Body of pancreas (tissue), 4 donors: ENCODE results near the gene PROM2. TPM values are rescaled to one million over a fixed set of nuclear protein-coding genes. Genes with fewer than 3 reads are reported as not detected.
A peak's percentile ranks its signal among the peaks of the same experiment; 100 is the strongest.

Experiments used
- ATAC-seq: fragments of 150-250 bp; one replicate; pipeline ENCODE4 v1.9.1; 2016
- DNase-seq, 4 donors: peaks; one replicate each; pipeline ENCODE4 v3.0.0-alpha.2; 2019
- H3K27ac ChIP-seq, 4 donors: fragments of 200-600 bp; sonication (generic); 1 replicate in 3 of 4; 2 replicates in 1 of 4; pipeline versions ENCODE4 v1.5.1 to v1.6.1; 2016 to 2019; ENCODE audit warnings: mild to moderate bottlenecking in 1 of 4, mixed read lengths in 1 of 4, moderate library complexity in 1 of 4
- H3K27me3 ChIP-seq, 2 donors: fragments of 200-600 bp; sonication (generic); one replicate each; pipeline ENCODE4 v1.6.0; 2016; ENCODE audit warnings: mild to moderate bottlenecking in 1 of 2
- H3K36me3 ChIP-seq, 2 donors: fragments of 200-600 bp; sonication (generic); replicated peaks in 1 of 2; 2 replicates each; pipeline ENCODE4 v1.5.1; 2016; ENCODE audit warnings: low read depth in 2 of 2; ENCODE audit not compliant: insufficient read depth in 1 of 2
- H3K4me1 ChIP-seq: fragments of 200-600 bp; sonication (generic); one replicate; pipeline ENCODE4 v1.6.0; 2016
- H3K4me3 ChIP-seq, 2 donors: fragments of 200-600 bp; sonication (generic); 1 replicate in 1 of 2; 2 replicates in 1 of 2; pipeline ENCODE4 v1.5.1; 2016 to 2019
- H3K9me3 ChIP-seq, 3 donors: fragments of 200-600 bp; sonication (generic); 1 replicate in 2 of 3; 2 replicates in 1 of 3; pipeline ENCODE4 v1.5.1; 2016
- CTCF ChIP-seq, 7 experiments: fragments of 450-650 bp in 4 of 7; fragments of 200-600 bp in 3 of 7; sonication (generic) in 3 of 7; IDR thresholded peaks; one replicate each; pipeline ENCODE4 v1.5.1; 2016 to 2019; ENCODE audit warnings: antibody characterized with exemption in 7 of 7
- POLR2A ChIP-seq, 3 donors: fragments of 450-650 bp; IDR thresholded peaks; one replicate each; pipeline ENCODE4 v1.6.1; 2016; ENCODE audit warnings: antibody characterized with exemption in 3 of 3, mild to moderate bottlenecking in 2 of 3
- WGBS, 2 donors: methylation state at CpG; one replicate each; pipeline ENCODE4 v1.1.5; 2017; 5-methylcytosine and 5-hydroxymethylcytosine counted together
- intact Hi-C: fragments of 100-400 bp; cut with DNase I; formaldehyde crosslinking; loops from one replicate; pipeline ENCODE4 v1.15.1; 2023
- total RNA-seq, 2 donors: library from RNA; depleted of rRNA; stranded (reverse); fragments of >200 nt; gene quantifications; one replicate each; pipeline ENCODE4 v1.1.0, GENCODE V29; 2016

PROM2 gene
- total RNA-seq, 2 donors from 2014 or later = 17.6 to 31.6 TPM

DNA sequence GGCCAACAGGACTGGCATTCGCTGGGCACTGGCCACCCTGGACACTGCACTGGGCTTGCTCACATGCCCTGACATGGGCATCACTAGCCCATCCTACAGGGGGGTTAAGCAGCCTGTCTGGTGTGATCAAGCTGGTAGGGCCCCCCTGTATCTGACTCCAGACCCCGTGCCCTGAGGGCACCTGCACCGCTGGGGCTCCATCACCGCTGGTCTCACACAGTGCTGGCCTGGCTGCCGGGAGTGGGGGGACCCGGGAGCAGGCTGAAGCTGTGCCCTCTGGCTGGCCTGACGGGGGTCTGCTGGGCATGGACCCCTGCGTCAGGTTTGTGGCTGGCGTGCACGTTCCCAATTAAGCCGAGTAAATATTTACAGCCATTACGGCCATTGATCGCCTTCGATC, 55.2 kb downstream of the PROM2 start:
- H3K4me3 ChIP-seq = no peak overlapping the region
- ATAC-seq (no peak), DNase-seq (no peak)
- no peaks in the 10 kb centered on the region for H3K9me3 ChIP-seq
- H3K36me3 ChIP-seq = no peaks in the 10 kb centered on the region
- intact Hi-C loops = no loop called here
- peaks cover 5% of the 10 kb centered on the region for H3K4me1 ChIP-seq
- H3K27me3 ChIP-seq = no peaks in the 10 kb centered on the region
- no peak for TF ChIP-seq CTCF (IDR thresholded peaks at IDR 0.05)
- TF ChIP-seq POLR2A (IDR thresholded peaks at IDR 0.05) = no peak
- WGBS, 2 donors = 79 to 91% methylated on average over 8 to 14 of the region's 14 CpGs
- H3K27ac ChIP-seq = no peak overlapping the region

- DNase-seq = peak in 2 of 4 donors; percentile 27 to 45
- intact Hi-C loops = no loop called here
- H3K4me3 ChIP-seq = no peak overlapping the region
- H3K27ac ChIP-seq = no peak overlapping the region
- TF ChIP-seq POLR2A (IDR thresholded peaks at IDR 0.05) = no peak
- TF ChIP-seq CTCF (IDR thresholded peaks at IDR 0.05) = peak in 1 of 7 experiments; percentile 4
- peaks cover 5% of the 10 kb centered on the region for H3K4me1 ChIP-seq
- peak; percentile 13 for ATAC-seq
- H3K9me3 ChIP-seq = no peaks in the 10 kb centered on the region
- H3K27me3 ChIP-seq = no peaks in the 10 kb centered on the region
- no peaks in the 10 kb centered on the region for H3K36me3 ChIP-seq
- WGBS, 2 donors = 65 to 72% methylated on average over 10 to 23 of the region's 23 CpGs
Observed at GRCh38 chr2:95329891-95330793, 55.9 kb downstream of the PROM2 start.

DNA sequence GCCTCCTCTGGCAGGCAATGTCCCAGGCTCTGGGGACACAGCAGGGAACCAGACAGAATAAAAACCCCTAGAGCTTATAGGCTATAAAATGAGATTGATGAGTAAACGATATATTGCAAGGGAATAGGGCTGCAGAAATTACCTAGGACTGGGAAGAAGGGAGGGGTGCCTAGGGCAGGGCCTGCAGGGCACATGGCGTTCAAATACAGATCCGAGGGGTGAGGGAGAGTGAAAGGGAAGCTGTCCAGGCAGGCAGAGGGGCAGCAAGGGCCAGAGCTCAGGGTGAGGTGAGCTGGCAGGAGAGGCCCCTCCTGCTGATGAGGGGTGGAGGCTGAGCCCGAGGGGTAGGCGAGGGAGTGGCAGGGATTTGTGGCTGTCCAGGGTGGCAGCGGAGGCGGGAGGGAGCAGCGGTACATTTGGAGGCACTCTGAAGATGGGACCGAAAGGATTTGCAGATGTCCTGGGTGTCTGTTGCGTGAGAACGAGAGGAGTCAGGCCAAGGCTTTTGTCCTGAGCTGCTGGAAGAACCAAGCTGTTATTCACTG, 56.6 kb downstream of the PROM2 start:
- no peaks in the 10 kb centered on the region for H3K36me3 ChIP-seq
- DNase-seq (no peak), ATAC-seq (no peak)
- peaks cover 5% of the 10 kb centered on the region for H3K4me1 ChIP-seq
- 82 to 84% methylated on average over 11 of the region's 11 CpGs for WGBS, 2 donors
- no peaks in the 10 kb centered on the region for H3K27me3 ChIP-seq
- no peak overlapping the region for H3K27ac ChIP-seq
- H3K4me3 ChIP-seq = no peak overlapping the region
- TF ChIP-seq CTCF (IDR thresholded peaks at IDR 0.05) = no peak
- no peak for TF ChIP-seq POLR2A (IDR thresholded peaks at IDR 0.05)
- intact Hi-C loops = no loop called here
- no peaks in the 10 kb centered on the region for H3K9me3 ChIP-seq

- ATAC-seq = no peak
- intact Hi-C loops = no loop called here
- Histone ChIP-seq H3K27me3 (no peaks in the 10 kb centered on the region), H3K4me1 (peaks cover 5% of the 10 kb centered on the region), H3K27ac (no peak overlapping the region), H3K36me3 (no peaks in the 10 kb centered on the region), H3K4me3 (no peak overlapping the region), H3K9me3 (no peaks in the 10 kb centered on the region)
- DNase-seq = no peak
- WGBS, 2 donors = 87 to 93% methylated on average over 9 to 10 of the region's 10 CpGs
- TF ChIP-seq POLR2A (IDR thresholded peaks at IDR 0.05) = no peak
- no peak for TF ChIP-seq CTCF (IDR thresholded peaks at IDR 0.05)
Observed at GRCh38 chr2:95331606-95332005, 57.4 kb downstream of the PROM2 start.
